GM10266 (cell line): ENCODE measurements around the gene ZNF442.
"Not testable (repeated sequence)": the region's sequence is repeated elsewhere in the genome, so short reads cannot be mapped to it uniquely, and the experiment has no call there.

Source experiments
- DNase-seq: peaks from one replicate; pipeline ENCODE4 v3.0.0; 2012; ENCODE audit errors: extremely low spot score
- CTCF ChIP-seq: IDR thresholded peaks from 2 replicates; pipeline ENCODE4 v1.5.1; 2012; ENCODE audit warnings: mild to moderate bottlenecking, low read depth; ENCODE audit not compliant: control insufficient read depth, insufficient read depth; ENCODE audit errors: missing control alignments

The ZNF442 gene

GRCh38 chr19:12365236-12366162 is at the start of gene ZNF442:
ZNF442 (minus strand) TSS chr19:12365683; CDS start chr19:12363631, 2,052 bp downstream.
- peak; percentile 52 for TF ChIP-seq CTCF
- peak; percentile 97 for DNase-seq

GRCh38 chr19:12411893-12412292 is 46.4 kb upstream of the ZNF442 start:
- DNase-seq: no peak
- no peak for TF ChIP-seq CTCF

- no peak for TF ChIP-seq CTCF
- DNase-seq: peak; percentile 86
Measured at GRCh38 chr19:12400633-12401502, 35.4 kb upstream of the ZNF442 start, which contains the start of gene ZNF799. ZNF799 (minus strand) TSS chr19:12401271; CDS start chr19:12401070, 201 bp downstream.

GRCh38 chr19:12399901-12400632 is 34.6 kb upstream of the ZNF442 start:
- DNase-seq: not testable (repeated sequence)

- DNase-seq: not testable (repeated sequence)
Measured at GRCh38 chr19:12391148-12391547, 25.7 kb upstream of the ZNF442 start.

GRCh38 chr19:12386365-12386764 is 20.9 kb upstream of the ZNF442 start:
- not testable (repeated sequence) for DNase-seq

GRCh38 chr19:12380444-12380737 is 14.9 kb upstream of the ZNF442 start:
- no peak for TF ChIP-seq CTCF
- no peak for DNase-seq

GRCh38 chr19:12379732-12380443 is 14.4 kb upstream of the ZNF442 start:
- no peak for TF ChIP-seq CTCF
- no peak for DNase-seq
